GM12878 (cell line): ENCODE data around the gene SIK3. TPM values are rescaled to one million over a fixed set of nuclear protein-coding genes. Genes with fewer than 3 reads are reported as not detected.

Experiments used
- ATAC-seq: fragments of 200-7000 bp; cut with Tn5 transposase; 3 replicates; pipeline ENCODE4 v1.9.1; 2020; ENCODE audit warnings: mild to moderate bottlenecking, moderate library complexity
- BruUV-seq: library from RNA; stranded (reverse); fragments of 400-500 nt; replicated peaks from 2 replicates; lab custom pipeline; 2021; lab: Mats Ljungman, UMichigan
- CTCF ChIA-PET: fragments of 300-600 bp; sonication (Branson Sonifier 250); formaldehyde crosslinking; extraction: SDS; loops from one replicate; lab custom pipeline; 2021; ENCODE audit warnings: inconsistent platforms; lab: Yijun Ruan, JAX
- POLR2A ChIA-PET: fragments of 350-600 bp; formaldehyde crosslinking; extraction: SDS; loops from one replicate; lab custom pipeline; 2021; ENCODE audit warnings: inconsistent platforms; lab: Charles Lee
- RAD21 ChIA-PET: fragments of 300-600 bp; sonication (Branson Sonifier 250); formaldehyde crosslinking; loops from one replicate; lab custom pipeline; 2023; ENCODE audit warnings: antibody characterized with exemption; ENCODE audit not compliant: unreplicated experiment; lab: Charles Lee
- SMC1A ChIA-PET: fragments of 300-600 bp; sonication (Branson Sonifier 250); formaldehyde crosslinking; loops from one replicate; lab custom pipeline; 2023; ENCODE audit not compliant: unreplicated experiment, uncharacterized antibody; lab: Charles Lee
- DNase-seq: peaks from one replicate; pipeline ENCODE4 v3.0.0-alpha.2; 2011; ENCODE audit warnings: low read depth, low spot score
- FAIRE-seq: peaks from 3 replicates; lab custom pipeline; 2011; peaks lifted over from hg19 to GRCh38; lab: Jason Lieb, UNC
- H2AFZ ChIP-seq: 2 replicates; pipeline ENCODE4 v1.6.0; 2011; ENCODE audit warnings: low read depth, low read length, control low read depth; ENCODE audit not compliant: control insufficient read depth
- H3K27ac ChIP-seq: 2 replicates; pipeline ENCODE4 v1.5.1; 2011; ENCODE audit warnings: control low read depth; ENCODE audit not compliant: control insufficient read depth, insufficient read depth
- H3K27me3 ChIP-seq, 2 experiments: replicated peaks in 1 of 2; 2 replicates each; pipeline versions ENCODE4 v1.6.0 to v1.6.1; 2011; ENCODE audit warnings: low read length in 1 of 2; ENCODE audit not compliant: control insufficient read depth in 2 of 2, insufficient read depth in 2 of 2
- H3K36me3 ChIP-seq, 2 experiments: 2 replicates each; pipeline ENCODE4 v1.5.1; 2011; ENCODE audit warnings: low read length in 1 of 2; ENCODE audit not compliant: control insufficient read depth in 2 of 2, insufficient read depth in 2 of 2
- H3K4me1 ChIP-seq: 2 replicates; pipeline ENCODE4 v1.6.1; 2011; ENCODE audit warnings: mild to moderate bottlenecking, low read length, moderate library complexity, mixed read lengths; ENCODE audit not compliant: control insufficient read depth, insufficient read depth
- H3K4me2 ChIP-seq: 2 replicates; pipeline ENCODE4 v1.6.0; 2011; ENCODE audit warnings: control low read depth; ENCODE audit not compliant: control insufficient read depth, insufficient read depth
- H3K4me3 ChIP-seq: fragments of 200-600 bp; sonication (generic); 2 replicates; pipeline ENCODE4 v1.5.1; 2016
- H3K79me2 ChIP-seq: 2 replicates; pipeline ENCODE4 v1.6.0; 2011; ENCODE audit warnings: low read length; ENCODE audit not compliant: control insufficient read depth, insufficient read depth
- H3K9ac ChIP-seq: 2 replicates; pipeline ENCODE4 v1.8.0; 2011; ENCODE audit warnings: low read length, control low read depth, mixed read lengths; ENCODE audit not compliant: control insufficient read depth, insufficient read depth
- H3K9me3 ChIP-seq: replicated peaks from 3 replicates; pipeline ENCODE4 v1.5.1; 2011; ENCODE audit warnings: mild to moderate bottlenecking, low read length; ENCODE audit not compliant: control insufficient read depth, insufficient read depth
- H4K20me1 ChIP-seq: 2 replicates; pipeline ENCODE4 v1.6.0; 2011; ENCODE audit not compliant: control insufficient read depth, insufficient read depth
- BACH1 ChIP-seq: fragments of 450-650 bp; IDR thresholded peaks from 2 replicates; pipeline ENCODE4 v1.6.1; 2017; ENCODE audit warnings: mild to moderate bottlenecking, borderline replicate concordance
- BCL11A ChIP-seq: IDR thresholded peaks from 2 replicates; pipeline ENCODE4 v1.6.1; 2011; ENCODE audit warnings: low read depth, low read length
- E2F8 ChIP-seq: fragments of 450-650 bp; IDR thresholded peaks from 2 replicates; pipeline ENCODE4 v1.6.1; 2018; ENCODE audit warnings: mild to moderate bottlenecking, low read depth, moderate library complexity; ENCODE audit not compliant: partially characterized antibody
- HDAC6 ChIP-seq: fragments of 200-600 bp; sonication (generic); IDR thresholded peaks from one replicate; pipeline ENCODE4 v1.8.0; 2017; ENCODE audit warnings: antibody characterized with exemption; ENCODE audit not compliant: unreplicated experiment
- IKZF2 ChIP-seq, 2 experiments: fragments of 450-650 bp; IDR thresholded peaks; 2 replicates each; pipeline ENCODE4 v1.6.1; 2017; ENCODE audit warnings: mild to moderate bottlenecking in 2 of 2, moderate library complexity in 2 of 2
- IRF3 ChIP-seq: fragments of 450-650 bp; IDR thresholded peaks from 2 replicates; pipeline ENCODE4 v1.6.1; 2014; ENCODE audit warnings: mild to moderate bottlenecking
- MTA2 ChIP-seq: fragments of 450-650 bp; IDR thresholded peaks from 2 replicates; pipeline ENCODE4 v1.6.1; 2016; ENCODE audit warnings: low read depth, mild to moderate bottlenecking, moderate library complexity
- POLR2AphosphoS2 ChIP-seq: IDR thresholded peaks from 2 replicates; pipeline ENCODE4 v1.6.1; 2011; ENCODE audit warnings: low read depth, mild to moderate bottlenecking, low read length, improper control_type of control experiment, moderate library complexity
- SMARCA5 ChIP-seq: fragments of 450-650 bp; IDR thresholded peaks from 2 replicates; pipeline ENCODE4 v1.6.1; 2017; ENCODE audit warnings: mild to moderate bottlenecking
- STAT3 ChIP-seq: IDR thresholded peaks from 2 replicates; pipeline ENCODE4 v1.6.1; 2011; ENCODE audit warnings: low read depth, low read length, improper control_type of control experiment
- SUZ12 ChIP-seq: fragments of 200-600 bp; sonication (generic); IDR thresholded peaks from one replicate; pipeline ENCODE4 v1.6.1; 2018; ENCODE audit warnings: antibody characterized with exemption, mild to moderate bottlenecking; ENCODE audit not compliant: unreplicated experiment
- WGBS: methylation state at CpG from one replicate; pipeline ENCODE4 v1.1.6; 2016; ENCODE audit warnings: low lambda C conversion rate; ENCODE audit not compliant: insufficient replicate concordance, insufficient coverage; ENCODE audit errors: missing lambda C conversion rate; 5-methylcytosine and 5-hydroxymethylcytosine counted together
- in situ Hi-C: fragments of 300-500 bp; cut with MboI; formaldehyde crosslinking; loops from 9 replicates; pipeline ENCODE4 v1.14.3; 2018; ENCODE audit warnings: mixed read lengths
- intact Hi-C: fragments of 100-400 bp; cut with micrococcal nuclease; formaldehyde crosslinking; loops from one replicate; pipeline ENCODE4 v1.14.2; 2022; ENCODE audit not compliant: unreplicated experiment
- polyA plus RNA-seq, 11 experiments: library from polyadenylated mRNA; depleted of rRNA in 4 of 11; unstranded in 6 of 11; stranded (reverse) in 5 of 11; fragments of >200 nt; fragmentation: Nextera tagmentation in 4 of 11; fragmentation: Illumina TruSeq in 1 of 11; extraction: Ambion mirVana in 4 of 11; extraction: Trizol in 1 of 11; gene quantifications; 1 replicate in 1 of 11; 2 replicates in 10 of 11; pipeline versions ENCODE4 v1.2.1 to v1.2.3, GENCODE V29; 2011 to 2016; ENCODE audit warnings: inconsistent platforms in 2 of 11, missing spikeins in 2 of 11, low read depth in 1 of 11
- total RNA-seq, 4 experiments: library from RNA; depleted of rRNA in 3 of 4; stranded (reverse); fragments of >200 nt in 3 of 4; fragmentation: Illumina TruSeq in 1 of 4; extraction: Trizol in 1 of 4; gene quantifications; 2 replicates each; pipeline versions ENCODE4 v1.2.1 to v1.2.3, GENCODE V29; 2013 to 2021
- TF ChIP-seq, protein P1 (sequence below): fragments of 450-650 bp; IDR thresholded peaks from 2 replicates; pipeline ENCODE4 v1.6.1; 2018; ENCODE audit warnings: borderline replicate concordance, mild to moderate bottlenecking; ENCODE audit not compliant: partially characterized antibody
- TF ChIP-seq, protein P2 (sequence below): IDR thresholded peaks from 2 replicates; pipeline ENCODE4 v1.6.1; 2011; ENCODE audit warnings: low read depth, mild to moderate bottlenecking, low read length, moderate library complexity, borderline replicate concordance; ENCODE audit errors: extremely low read depth

Gene SIK3
- total and polyA plus RNA-seq, 10 of the 15 experiments (the other 5 are each of a cell fraction or from before 2014, with no cell fraction given): 2.5 to 31.9 (median 11.1) TPM

DNA sequence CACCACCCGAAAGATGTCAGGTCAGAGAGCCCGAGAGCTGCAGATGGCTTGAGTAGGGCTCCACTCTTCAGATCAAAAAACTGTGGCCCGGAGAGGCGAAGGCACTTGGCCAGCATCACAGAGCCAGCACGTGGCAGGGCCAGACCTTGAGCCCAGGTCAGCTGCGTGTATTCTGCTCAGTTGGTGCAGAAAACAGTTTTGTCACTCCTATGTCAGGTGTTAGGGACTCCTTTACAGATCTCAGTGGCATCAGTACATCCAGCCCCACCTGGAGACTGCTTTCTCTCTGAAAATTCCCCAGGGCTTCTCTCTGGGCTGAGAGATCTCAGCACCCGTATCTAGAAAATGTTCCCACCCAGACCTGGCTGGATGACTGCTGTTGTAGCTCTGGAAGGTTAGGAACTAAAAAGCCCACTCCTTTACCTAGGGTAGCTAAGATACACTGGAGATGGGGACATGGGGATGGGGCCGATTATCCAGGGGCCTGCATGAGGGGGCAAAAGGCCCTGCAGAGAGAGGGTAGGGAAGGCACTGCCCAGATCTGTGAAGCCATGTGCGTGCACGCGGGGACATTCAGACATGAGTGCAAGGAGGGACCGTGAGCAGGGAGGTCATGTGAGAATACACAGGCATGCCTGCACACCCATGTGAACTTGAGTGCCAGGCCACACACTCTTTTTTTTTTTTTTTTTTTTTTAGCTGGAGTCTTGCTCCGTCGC is 264.3 kb downstream of the SIK3 start:
- Histone ChIP-seq H4K20me1 (no peaks in the 10 kb centered on the region), H3K9me3 (no peaks in the 10 kb centered on the region), H3K4me2 (no peak overlapping the region), H3K4me1 (peaks cover 8% of the 10 kb centered on the region; the same call in 1 of the 2 replicates), H2AFZ (no peak overlapping the region), H3K9ac (no peak overlapping the region), H3K27me3 (no peaks in the 10 kb centered on the region), H3K36me3 (no peaks in the 10 kb centered on the region), H3K27ac (no peak overlapping the region), H3K4me3 (no peak overlapping the region), H3K79me2 (no peaks in the 10 kb centered on the region)
- CTCF ChIA-PET: interaction anchor here (0.7 to 7.3 kb wide), 4 partner anchors 9 to 100 kb away, joined by 3 to 183 read pairs (median 30); partner anchors contain the start of genes APOA5 and ZPR1
- intact Hi-C loops: no loop called here
- RAD21 ChIA-PET: interaction anchor here (2.5 kb wide), 1 partner anchor 40 kb away, joined by 13 read pairs; no protein-coding TSS in a partner anchor
- SMC1A ChIA-PET: interaction anchor here (1.0 kb wide), 1 partner anchor 272 kb away, joined by 4 read pairs; no protein-coding TSS in a partner anchor
- POLR2A ChIA-PET: interaction anchor here (3.0 kb wide), 1 partner anchor 20 kb away, joined by 10 read pairs; no protein-coding TSS in a partner anchor
- in situ Hi-C loops: no loop called here
- DNase-seq: no peak
- WGBS: 71% methylated on average over 12 of the region's 14 CpGs
- ATAC-seq: no peak
- TF ChIP-seq MTA2 (no peak), POLR2AphosphoS2 (no peak), IRF3 (no peak), E2F8 (no peak), IKZF2 (IDR thresholded peaks at IDR 0.05) (no peak), BACH1 (no peak), HDAC6 (no peak), SUZ12 (no peak), STAT3 (no peak), SMARCA5 (no peak), BCL11A (no peak)
- TF ChIP-seq, protein P1, sequence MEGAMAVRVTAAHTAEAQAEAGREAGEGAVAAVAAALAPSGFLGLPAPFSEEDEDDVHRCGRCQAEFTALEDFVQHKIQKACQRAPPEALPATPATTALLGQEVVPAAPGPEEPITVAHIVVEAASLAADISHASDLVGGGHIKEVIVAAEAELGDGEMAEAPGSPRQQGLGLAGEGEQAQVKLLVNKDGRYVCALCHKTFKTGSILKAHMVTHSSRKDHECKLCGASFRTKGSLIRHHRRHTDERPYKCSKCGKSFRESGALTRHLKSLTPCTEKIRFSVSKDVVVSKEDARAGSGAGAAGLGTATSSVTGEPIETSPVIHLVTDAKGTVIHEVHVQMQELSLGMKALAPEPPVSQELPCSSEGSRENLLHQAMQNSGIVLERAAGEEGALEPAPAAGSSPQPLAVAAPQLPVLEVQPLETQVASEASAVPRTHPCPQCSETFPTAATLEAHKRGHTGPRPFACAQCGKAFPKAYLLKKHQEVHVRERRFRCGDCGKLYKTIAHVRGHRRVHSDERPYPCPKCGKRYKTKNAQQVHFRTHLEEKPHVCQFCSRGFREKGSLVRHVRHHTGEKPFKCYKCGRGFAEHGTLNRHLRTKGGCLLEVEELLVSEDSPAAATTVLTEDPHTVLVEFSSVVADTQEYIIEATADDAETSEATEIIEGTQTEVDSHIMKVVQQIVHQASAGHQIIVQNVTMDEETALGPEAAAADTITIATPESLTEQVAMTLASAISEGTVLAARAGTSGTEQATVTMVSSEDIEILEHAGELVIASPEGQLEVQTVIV: no peak
- TF ChIP-seq, protein P2, sequence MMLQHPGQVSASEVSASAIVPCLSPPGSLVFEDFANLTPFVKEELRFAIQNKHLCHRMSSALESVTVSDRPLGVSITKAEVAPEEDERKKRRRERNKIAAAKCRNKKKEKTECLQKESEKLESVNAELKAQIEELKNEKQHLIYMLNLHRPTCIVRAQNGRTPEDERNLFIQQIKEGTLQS: no peak
- no TSS peak for BruUV-seq
- no peak for FAIRE-seq
